ENCODE data around the gene FOXP1.

DNA sequence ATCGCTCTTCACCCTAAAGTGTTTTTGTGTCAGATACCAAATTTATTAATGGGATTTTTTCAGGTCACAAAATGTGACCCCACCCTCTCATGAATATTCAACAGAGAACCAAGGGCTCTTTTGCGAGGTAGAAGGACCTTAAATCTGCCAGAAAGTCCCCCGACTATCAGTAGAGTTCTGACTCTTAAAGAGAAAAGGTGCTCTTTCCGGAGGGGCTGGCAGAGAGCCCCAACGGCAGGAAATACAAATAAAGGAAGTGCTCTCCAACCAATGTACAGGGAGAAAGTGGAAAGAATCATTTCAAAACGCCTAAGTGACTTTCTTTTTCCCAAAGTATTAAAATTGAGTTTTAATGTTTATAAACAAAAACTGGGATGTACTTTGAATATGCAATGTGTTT lies 517.2 kb downstream of the FOXP1 start:
- TF ChIP-seq, protein P1, sequence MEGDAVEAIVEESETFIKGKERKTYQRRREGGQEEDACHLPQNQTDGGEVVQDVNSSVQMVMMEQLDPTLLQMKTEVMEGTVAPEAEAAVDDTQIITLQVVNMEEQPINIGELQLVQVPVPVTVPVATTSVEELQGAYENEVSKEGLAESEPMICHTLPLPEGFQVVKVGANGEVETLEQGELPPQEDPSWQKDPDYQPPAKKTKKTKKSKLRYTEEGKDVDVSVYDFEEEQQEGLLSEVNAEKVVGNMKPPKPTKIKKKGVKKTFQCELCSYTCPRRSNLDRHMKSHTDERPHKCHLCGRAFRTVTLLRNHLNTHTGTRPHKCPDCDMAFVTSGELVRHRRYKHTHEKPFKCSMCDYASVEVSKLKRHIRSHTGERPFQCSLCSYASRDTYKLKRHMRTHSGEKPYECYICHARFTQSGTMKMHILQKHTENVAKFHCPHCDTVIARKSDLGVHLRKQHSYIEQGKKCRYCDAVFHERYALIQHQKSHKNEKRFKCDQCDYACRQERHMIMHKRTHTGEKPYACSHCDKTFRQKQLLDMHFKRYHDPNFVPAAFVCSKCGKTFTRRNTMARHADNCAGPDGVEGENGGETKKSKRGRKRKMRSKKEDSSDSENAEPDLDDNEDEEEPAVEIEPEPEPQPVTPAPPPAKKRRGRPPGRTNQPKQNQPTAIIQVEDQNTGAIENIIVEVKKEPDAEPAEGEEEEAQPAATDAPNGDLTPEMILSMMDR (IDR thresholded peaks at IDR 0.05; ENCODE audit: low read depth, low read length, poor library complexity, severe bottlenecking), result no peak
- TF ChIP-seq EZH2phosphoT487 (IDR thresholded peaks at IDR 0.05; ENCODE audit: borderline replicate concordance, low read length), result no peak
